ENCODE results near the gene TERB2.
"Not testable (repeated sequence)": the region's sequence is repeated elsewhere in the genome, so short reads cannot be mapped to it uniquely, and the experiment has no call there.

DNA sequence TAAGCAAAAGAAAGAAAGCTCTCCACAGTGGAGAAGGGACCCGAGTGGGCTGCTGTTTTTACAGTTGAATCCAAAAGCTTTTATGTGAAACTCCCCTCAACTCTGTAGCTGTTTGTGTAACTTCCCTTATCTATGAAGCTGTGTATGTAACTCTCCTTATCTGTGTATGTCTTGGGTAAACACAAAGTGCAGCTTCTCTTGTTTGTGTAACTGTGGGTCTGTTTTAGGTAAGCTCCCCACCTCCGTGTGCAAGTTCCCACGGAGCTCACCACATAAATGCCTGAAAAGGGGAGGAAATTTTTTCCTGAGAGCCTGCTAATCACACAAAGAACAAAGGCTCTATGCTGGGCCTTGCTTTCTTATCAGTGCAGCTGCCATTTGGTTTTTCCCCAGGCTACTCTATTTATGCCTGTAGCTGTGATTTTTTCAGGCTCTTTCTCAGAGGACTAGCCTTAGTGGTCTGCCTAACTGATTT, 43.5 kb upstream of the TERB2 start:
- TF ChIP-seq CTCF (conservative IDR thresholded peaks at IDR 0.05); EZH2 (IDR thresholded peaks at IDR 0.05; ENCODE audit: low read depth): not testable (repeated sequence)

All from PC-9 (cell line).